Endodermal cell (in vitro differentiated cells): Measurements from ENCODE around the gene NAPEPLD. TPM values are rescaled to one million over a fixed set of nuclear protein-coding genes. Genes with fewer than 3 reads are reported as not detected.
A peak's percentile ranks its signal among the peaks of the same experiment; 100 is the strongest.

Experiments used
- DNase-seq: peaks from one replicate; pipeline ENCODE4 v3.0.0-alpha.2; 2017
- H3K27ac ChIP-seq: 2 replicates; pipeline ENCODE4 v1.5.1; 2013; ENCODE audit warnings: mild to moderate bottlenecking, low read depth, low read length, moderate library complexity
- H3K27me3 ChIP-seq: 2 replicates; pipeline ENCODE4 v1.6.1; 2013; ENCODE audit warnings: mild to moderate bottlenecking, low read length, moderate library complexity; ENCODE audit not compliant: insufficient read depth, control insufficient read depth, poor library complexity, severe bottlenecking
- H3K36me3 ChIP-seq: 2 replicates; pipeline ENCODE4 v1.7.0; 2013; ENCODE audit warnings: mild to moderate bottlenecking, low read length, moderate library complexity; ENCODE audit not compliant: control insufficient read depth, insufficient read depth
- H3K4me1 ChIP-seq: one replicate; pipeline ENCODE4 v1.7.0; 2013; ENCODE audit warnings: low read length; ENCODE audit not compliant: control insufficient read depth, insufficient read depth
- H3K4me3 ChIP-seq: 2 replicates; pipeline ENCODE4 v1.5.1; 2013; ENCODE audit warnings: mild to moderate bottlenecking, low read length, moderate library complexity
- H3K9ac ChIP-seq: 2 replicates; pipeline ENCODE4 v1.6.1; 2013; ENCODE audit warnings: mild to moderate bottlenecking, low read length, moderate library complexity; ENCODE audit not compliant: poor library complexity, severe bottlenecking; ENCODE audit errors: extremely low read depth
- H3K9me3 ChIP-seq: 2 replicates; pipeline ENCODE4 v1.6.1; 2013; ENCODE audit warnings: mild to moderate bottlenecking, low read length, moderate library complexity; ENCODE audit not compliant: control insufficient read depth
- H3K27ac Mint-ChIP-seq: 2 replicates; pipeline ENCODE4 v1.8.0; 2020; ENCODE audit warnings: mixed read lengths
- H3K27me3 Mint-ChIP-seq: 2 replicates; pipeline ENCODE4 v1.8.0; 2021; ENCODE audit warnings: mild to moderate bottlenecking, mixed read lengths; ENCODE audit not compliant: insufficient read depth
- H3K36me3 Mint-ChIP-seq: 2 replicates; pipeline ENCODE4 v1.8.0; 2020; ENCODE audit warnings: low read depth, mixed read lengths
- H3K4me1 Mint-ChIP-seq: 2 replicates; pipeline ENCODE4 v1.8.0; 2020; ENCODE audit warnings: mixed read lengths
- H3K4me3 Mint-ChIP-seq: 2 replicates; pipeline ENCODE4 v1.8.0; 2020; ENCODE audit warnings: mild to moderate bottlenecking, moderate library complexity, mixed read lengths
- H3K9me3 Mint-ChIP-seq: 2 replicates; pipeline ENCODE4 v1.8.0; 2020; ENCODE audit warnings: mild to moderate bottlenecking, mixed read lengths
- WGBS, 2 experiments: methylation state at CpG; one replicate each; pipeline versions ENCODE4 v1.1.5 to v1.1.7; 2013; ENCODE audit warnings: missing lambda C conversion rate in 2 of 2, mixed read lengths in 1 of 2; ENCODE audit not compliant: insufficient coverage in 1 of 2, insufficient read length in 1 of 2; 5-methylcytosine and 5-hydroxymethylcytosine counted together
- total RNA-seq, 2 donors: library from RNA; stranded (reverse); fragmentation: NEBNext Ultra II Directional in 1 of 2; extraction: Animal tissue kit (Norgen Biotek cat#: 25700) in 1 of 2; gene quantifications; 2 replicates in 1 of 2; 3 replicates in 1 of 2; pipeline ENCODE4 v1.2.1, GENCODE V29; 2021
- TF ChIP-seq, protein P1 (sequence below): fragments of 200-600 bp; sonication (generic); conservative IDR thresholded peaks from 2 replicates; pipeline ENCODE4 v1.5.0; 2021; ENCODE audit warnings: antibody characterized with exemption, mild to moderate bottlenecking

NAPEPLD gene
- total RNA-seq, 2 donors from 2014 or later, result 13.2 to 14.1 TPM

GRCh38 chr7:103077318-103077717 is 71.6 kb downstream of the NAPEPLD start:
- H3K27me3 ChIP-seq, result no peaks in the 10 kb centered on the region
- no peaks in the 10 kb centered on the region for H3K9me3 Mint-ChIP-seq
- WGBS, 2 experiments, result 96 to 100% methylated on average over 1 to 3 of the region's 3 CpGs
- peaks cover 13% of the 10 kb centered on the region for H3K36me3 Mint-ChIP-seq
- H3K36me3 ChIP-seq, result peaks cover 3% of the 10 kb centered on the region
- TF ChIP-seq, protein P1, sequence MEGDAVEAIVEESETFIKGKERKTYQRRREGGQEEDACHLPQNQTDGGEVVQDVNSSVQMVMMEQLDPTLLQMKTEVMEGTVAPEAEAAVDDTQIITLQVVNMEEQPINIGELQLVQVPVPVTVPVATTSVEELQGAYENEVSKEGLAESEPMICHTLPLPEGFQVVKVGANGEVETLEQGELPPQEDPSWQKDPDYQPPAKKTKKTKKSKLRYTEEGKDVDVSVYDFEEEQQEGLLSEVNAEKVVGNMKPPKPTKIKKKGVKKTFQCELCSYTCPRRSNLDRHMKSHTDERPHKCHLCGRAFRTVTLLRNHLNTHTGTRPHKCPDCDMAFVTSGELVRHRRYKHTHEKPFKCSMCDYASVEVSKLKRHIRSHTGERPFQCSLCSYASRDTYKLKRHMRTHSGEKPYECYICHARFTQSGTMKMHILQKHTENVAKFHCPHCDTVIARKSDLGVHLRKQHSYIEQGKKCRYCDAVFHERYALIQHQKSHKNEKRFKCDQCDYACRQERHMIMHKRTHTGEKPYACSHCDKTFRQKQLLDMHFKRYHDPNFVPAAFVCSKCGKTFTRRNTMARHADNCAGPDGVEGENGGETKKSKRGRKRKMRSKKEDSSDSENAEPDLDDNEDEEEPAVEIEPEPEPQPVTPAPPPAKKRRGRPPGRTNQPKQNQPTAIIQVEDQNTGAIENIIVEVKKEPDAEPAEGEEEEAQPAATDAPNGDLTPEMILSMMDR, result no peak
- H3K27ac ChIP-seq, result no peak overlapping the region
- H3K4me3 Mint-ChIP-seq, result no peak overlapping the region
- H3K4me3 ChIP-seq, result no peak overlapping the region
- H3K9ac ChIP-seq, result no peak overlapping the region
- no peak for DNase-seq
- peaks cover 19% of the 10 kb centered on the region for H3K4me1 Mint-ChIP-seq
- no peaks in the 10 kb centered on the region for H3K4me1 ChIP-seq
- no peaks in the 10 kb centered on the region for H3K9me3 ChIP-seq
- no peaks in the 10 kb centered on the region for H3K27me3 Mint-ChIP-seq
- no peak overlapping the region for H3K27ac Mint-ChIP-seq

DNA sequence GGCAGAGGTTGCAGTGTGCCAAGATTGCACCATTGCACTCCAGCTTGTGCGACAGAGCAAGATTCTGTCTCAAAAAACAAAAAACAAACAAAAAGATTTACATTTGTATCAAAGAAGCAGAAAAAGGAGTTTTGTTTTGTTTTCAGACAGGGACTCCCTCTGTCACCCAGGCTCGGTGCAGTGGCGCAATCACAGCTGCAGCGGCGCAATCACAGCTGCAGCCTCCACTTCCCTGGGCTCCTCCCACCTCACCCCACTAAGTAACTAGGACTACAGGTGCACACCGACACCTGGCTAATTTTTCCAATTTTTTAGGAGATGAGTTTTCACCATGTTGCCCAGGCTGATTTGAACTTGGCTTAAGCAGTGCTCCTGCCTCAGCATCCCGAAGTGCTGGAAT is 72.1 kb downstream of the NAPEPLD start:
- Histone ChIP-seq H3K27ac (no peak overlapping the region), H3K4me1 (no peaks in the 10 kb centered on the region), H3K9ac (no peak overlapping the region), H3K4me3 (no peak overlapping the region), H3K27me3 (no peaks in the 10 kb centered on the region), H3K9me3 (no peaks in the 10 kb centered on the region), H3K36me3 (peaks cover 3% of the 10 kb centered on the region)
- no peak for DNase-seq
- no peaks in the 10 kb centered on the region for H3K27me3 Mint-ChIP-seq
- 87 to 88% methylated on average over 2 to 7 of the region's 7 CpGs for WGBS, 2 experiments
- peaks cover 13% of the 10 kb centered on the region for H3K36me3 Mint-ChIP-seq
- peaks cover 15% of the 10 kb centered on the region for H3K4me1 Mint-ChIP-seq
- H3K9me3 Mint-ChIP-seq, result no peaks in the 10 kb centered on the region
- TF ChIP-seq, protein P1, result no peak
- no peak overlapping the region for H3K4me3 Mint-ChIP-seq
- H3K27ac Mint-ChIP-seq, result no peak overlapping the region

- DNase-seq, result peak; percentile 91
These were observed 73.5 kb downstream of the NAPEPLD start for GRCh38 chr7:103075337-103075918.

More at GRCh38 chr7:103075337-103075918, 73.5 kb downstream of the NAPEPLD start:
- H3K9me3 Mint-ChIP-seq, result peaks cover 4% of the 10 kb centered on the region
- H3K27me3 Mint-ChIP-seq, result no peaks in the 10 kb centered on the region
- peak overlapping the region; percentile 81 for H3K27ac ChIP-seq
- WGBS, 2 experiments, result 0 to 1% methylated on average over 18 to 36 of the region's 36 CpGs
- peak overlapping the region; percentile 89 for H3K4me3 ChIP-seq
- H3K27me3 ChIP-seq, result no peaks in the 10 kb centered on the region
- H3K36me3 ChIP-seq, result peaks cover 3% of the 10 kb centered on the region
- H3K4me1 ChIP-seq, result no peaks in the 10 kb centered on the region
- peak overlapping the region; percentile 72 for H3K4me3 Mint-ChIP-seq
- TF ChIP-seq, protein P1, result no peak
- H3K9ac ChIP-seq, result peak overlapping the region; percentile 73
- peaks cover 5% of the 10 kb centered on the region for H3K9me3 ChIP-seq
- H3K36me3 Mint-ChIP-seq, result peaks cover 13% of the 10 kb centered on the region
- peak overlapping the region; percentile 95 for H3K27ac Mint-ChIP-seq
- peaks cover 10% of the 10 kb centered on the region for H3K4me1 Mint-ChIP-seq
